A549 (cell line): ENCODE results near the gene TPST1. TPM values are rescaled to one million over a fixed set of nuclear protein-coding genes. Genes with fewer than 3 reads are reported as not detected.

ENCODE experiments used
- ATAC-seq, 2 experiments: fragments of 200-7000 bp in 1 of 2; fragments of >200 bp in 1 of 2; cut with Nextera tagmentation in 1 of 2; cut with Tn5 transposase in 1 of 2; 3 replicates each; pipeline versions ENCODE4 v1.8.0 to v1.9.1; 2018 to 2020; ENCODE audit warnings: mild to moderate bottlenecking in 1 of 2, moderate library complexity in 1 of 2
- CTCF ChIA-PET: fragments of 300-600 bp; sonication (Branson Sonifier 250); formaldehyde crosslinking; extraction: SDS; loops from one replicate; lab custom pipeline; 2021; ENCODE audit warnings: antibody characterized with exemption, inconsistent platforms; lab: Yijun Ruan, JAX
- POLR2A ChIA-PET: fragments of 350-600 bp; formaldehyde crosslinking; extraction: SDS; loops from one replicate; lab custom pipeline; 2021; ENCODE audit warnings: antibody characterized with exemption, inconsistent platforms; lab: Yijun Ruan, JAX
- DNase-seq, 2 experiments: peaks; one replicate each; pipeline versions ENCODE4 v3.0.0 to v3.0.0-alpha.2; 2011 to 2016; ENCODE audit warnings: low read depth in 1 of 2, low spot score in 1 of 2
- FAIRE-seq: peaks from 2 replicates; lab custom pipeline; 2011; peaks lifted over from hg19 to GRCh38; lab: Jason Lieb, UNC
- H3K27ac ChIP-seq, 2 experiments: fragments of >200 bp; sonication (Bioruptor Twin); formaldehyde crosslinking; 3 replicates each; pipeline ENCODE4 v1.5.1; 2016 to 2017
- H3K4me1 ChIP-seq: fragments of >200 bp; sonication (Bioruptor Twin); formaldehyde crosslinking; 3 replicates; pipeline ENCODE4 v1.6.1; 2016
- H3K4me2 ChIP-seq: fragments of >200 bp; sonication (Bioruptor Twin); formaldehyde crosslinking; 3 replicates; pipeline ENCODE4 v1.6.1; 2016
- H3K4me3 ChIP-seq: fragments of >200 bp; sonication (Bioruptor Twin); formaldehyde crosslinking; 3 replicates; pipeline ENCODE4 v1.5.1; 2016
- H3K9me3 ChIP-seq: fragments of >200 bp; sonication (Bioruptor Twin); formaldehyde crosslinking; 3 replicates; pipeline ENCODE4 v1.6.1; 2016
- CBX2 ChIP-seq: fragments of 200-600 bp; sonication (generic); IDR thresholded peaks from 2 replicates; pipeline ENCODE4 v1.6.1; 2016; ENCODE audit warnings: low read depth, mild to moderate bottlenecking, borderline replicate concordance
- CHD2 ChIP-seq: fragments of 150-350 bp; IDR thresholded peaks from 2 replicates; pipeline ENCODE4 v1.6.1; 2014; ENCODE audit warnings: low read length; ENCODE audit not compliant: partially characterized antibody
- EHMT2 ChIP-seq: fragments of 200-600 bp; sonication (generic); IDR thresholded peaks from 2 replicates; pipeline ENCODE4 v1.6.1; 2016; ENCODE audit warnings: antibody characterized with exemption, low read depth, mild to moderate bottlenecking, moderate library complexity
- ELK1 ChIP-seq: fragments of 150-350 bp; IDR thresholded peaks from 2 replicates; pipeline ENCODE4 v1.6.1; 2014; ENCODE audit warnings: low read depth, mild to moderate bottlenecking, low read length
- ESRRA ChIP-seq: fragments of 150-350 bp; IDR thresholded peaks from 2 replicates; pipeline ENCODE4 v1.6.1; 2014; ENCODE audit warnings: mild to moderate bottlenecking, low read length, borderline replicate concordance
- FOSL2 ChIP-seq, 2 experiments: fragments of 450-650 bp in 1 of 2; fragments of >200 bp in 1 of 2; sonication (Bioruptor Twin) in 1 of 2; formaldehyde crosslinking; IDR thresholded peaks; 2 replicates each; pipeline versions ENCODE4 v1.5.0 to v1.6.1; 2016 to 2020; ENCODE audit warnings: mild to moderate bottlenecking in 1 of 2, moderate library complexity in 1 of 2
- FOXS1 ChIP-seq: fragments of 250-450 bp; sonication (Bioruptor Pico); IDR thresholded peaks from 2 replicates; pipeline ENCODE4 v1.5.0; 2020; ENCODE audit warnings: mild to moderate bottlenecking, moderate library complexity
- HEYL ChIP-seq: fragments of 250-450 bp; sonication (Bioruptor Pico); IDR thresholded peaks from 2 replicates; pipeline ENCODE4 v1.8.0; 2021; ENCODE audit warnings: mild to moderate bottlenecking, moderate library complexity
- HOXA7 ChIP-seq: fragments of 250-450 bp; sonication (Bioruptor Pico); IDR thresholded peaks from 2 replicates; pipeline ENCODE4 v1.5.0; 2020; ENCODE audit warnings: mild to moderate bottlenecking, moderate library complexity
- KDM1A ChIP-seq: fragments of 200-600 bp; sonication (generic); IDR thresholded peaks from 2 replicates; pipeline ENCODE4 v1.6.1; 2016; ENCODE audit warnings: low read depth, mild to moderate bottlenecking
- NPAS2 ChIP-seq: fragments of 250-450 bp; sonication (Bioruptor Pico); IDR thresholded peaks from 2 replicates; pipeline ENCODE4 v1.8.0; 2022; ENCODE audit warnings: mild to moderate bottlenecking, moderate library complexity, borderline replicate concordance
- NR3C1 ChIP-seq: fragments of >200 bp; sonication (Bioruptor Twin); formaldehyde crosslinking; IDR thresholded peaks from 3 replicates; pipeline ENCODE4 v1.6.1; 2017
- PHF8 ChIP-seq: fragments of 200-600 bp; sonication (generic); IDR thresholded peaks from 2 replicates; pipeline ENCODE4 v1.6.1; 2016; ENCODE audit warnings: low read depth, mild to moderate bottlenecking, antibody characterized with exemption, moderate library complexity, borderline replicate concordance
- RCOR1 ChIP-seq: fragments of 150-350 bp; IDR thresholded peaks from 2 replicates; pipeline ENCODE4 v1.6.1; 2014; ENCODE audit warnings: antibody characterized with exemption, low read length, low read depth
- RNF2 ChIP-seq: fragments of 200-600 bp; sonication (generic); IDR thresholded peaks from 2 replicates; pipeline ENCODE4 v1.6.1; 2016; ENCODE audit warnings: low read depth, mild to moderate bottlenecking, antibody characterized with exemption, moderate library complexity, borderline replicate concordance
- SREBF2 ChIP-seq: fragments of 450-650 bp; IDR thresholded peaks from 2 replicates; pipeline ENCODE4 v1.6.1; 2014; ENCODE audit warnings: mild to moderate bottlenecking, moderate library complexity
- TFCP2L1 ChIP-seq: fragments of 250-450 bp; sonication (Bioruptor Pico); IDR thresholded peaks from 2 replicates; pipeline ENCODE4 v1.5.0; 2021; ENCODE audit warnings: mild to moderate bottlenecking
- ZFP36 ChIP-seq: fragments of 450-650 bp; IDR thresholded peaks from 2 replicates; pipeline ENCODE4 v1.6.1; 2014; ENCODE audit warnings: borderline replicate concordance; ENCODE audit not compliant: partially characterized antibody
- ZNF302 ChIP-seq: fragments of 250-450 bp; sonication (Bioruptor Pico); IDR thresholded peaks from 2 replicates; pipeline ENCODE4 v1.9.0; 2021; ENCODE audit warnings: inconsistent platforms, mild to moderate bottlenecking, moderate library complexity
- ZSCAN20 ChIP-seq: fragments of 250-450 bp; sonication (Bioruptor Pico); IDR thresholded peaks from 2 replicates; pipeline ENCODE4 v1.8.0; 2022; ENCODE audit warnings: mild to moderate bottlenecking, moderate library complexity
- WGBS: methylation state at CpG from one replicate; pipeline ENCODE4 v1.1.6; 2017; ENCODE audit errors: missing lambda C conversion rate; 5-methylcytosine and 5-hydroxymethylcytosine counted together
- polyA plus RNA-seq, 4 experiments: library from polyadenylated mRNA; depleted of rRNA in 3 of 4; stranded (reverse); fragments of >200 nt; fragmentation: RNase III in 1 of 4; extraction: RNeasy Plus Mini Kit Qiagen cat#74134 plus additional on column Dnase treatment in 1 of 4; gene quantifications; 2 replicates in 3 of 4; 3 replicates in 1 of 4; pipeline ENCODE4 v1.2.3, GENCODE V29; 2011 to 2017
- TF ChIP-seq, protein P1 (sequence below): fragments of 250-450 bp; sonication (Bioruptor Pico); IDR thresholded peaks from 2 replicates; pipeline ENCODE4 v1.5.0; 2020; ENCODE audit warnings: low read depth, mild to moderate bottlenecking, moderate library complexity
- TF ChIP-seq, protein P2 (sequence below): fragments of 450-650 bp; IDR thresholded peaks from 2 replicates; pipeline ENCODE4 v1.6.1; 2014; ENCODE audit warnings: antibody characterized with exemption

TPST1 gene
- polyA plus RNA-seq, 2 of the 4 experiments (the other 2 are of a cell fraction) = 14.6 to 20.4 TPM

GRCh38 chr7:66176914-66177313 is 28.2 kb upstream of the TPST1 start:
- no peak; a peak in 1 of 6 replicates for ATAC-seq
- no peaks in the 10 kb centered on the region for H3K4me1 ChIP-seq
- no peak for DNase-seq
- FAIRE-seq = no peak
- H3K9me3 ChIP-seq = peaks cover 4% of the 10 kb centered on the region; the same call in 1 of the 3 replicates
- ChIA-PET POLR2A (interaction anchor here (0.7 kb wide), 2 partner anchors 67 to 348 kb away, joined by 4 read pairs; no protein-coding TSS in a partner anchor), CTCF (interaction anchor here (0.6 to 1.3 kb wide), 2 partner anchors 35 to 36 kb away, joined by 3 to 4 read pairs; no protein-coding TSS in a partner anchor)
- H3K4me2 ChIP-seq = no peak overlapping the region
- WGBS = 55% methylated on average over 2 of the region's 2 CpGs
- H3K27ac ChIP-seq = no peak overlapping the region
- TF ChIP-seq RNF2 (no peak), ZNF302 (no peak), PHF8 (no peak), CBX2 (no peak), TFCP2L1 (CRISPR knock-in tag) (no peak), FOXS1 (no peak), EHMT2 (no peak), ESRRA (no peak), HOXA7 (CRISPR knock-in tag) (no peak), SREBF2 (no peak), RCOR1 (no peak), HEYL (CRISPR knock-in tag) (no peak), ZFP36 (no peak), KDM1A (no peak), ELK1 (no peak), NPAS2 (CRISPR knock-in tag) (no peak)
- TF ChIP-seq, all 56 proteins: peak for 0
- H3K4me3 ChIP-seq = no peak overlapping the region

GRCh38 chr7:66178258-66178657 is 26.9 kb upstream of the TPST1 start:
- H3K4me3 ChIP-seq = no peak overlapping the region
- 42% methylated on average over 2 of the region's 2 CpGs for WGBS
- FAIRE-seq (no peak), ATAC-seq (no peak), DNase-seq (peak in 1 of 2 experiments; percentile 30)
- ChIA-PET CTCF (interaction anchor here (0.6 to 1.3 kb wide), 5 partner anchors 8 to 315 kb away, joined by 3 to 4 read pairs (median 4); no protein-coding TSS in a partner anchor), POLR2A (no interaction called here)
- H3K27ac ChIP-seq = no peak overlapping the region
- TF ChIP-seq CHD2 (no peak), NR3C1 (no peak)
- TF ChIP-seq, protein P1, sequence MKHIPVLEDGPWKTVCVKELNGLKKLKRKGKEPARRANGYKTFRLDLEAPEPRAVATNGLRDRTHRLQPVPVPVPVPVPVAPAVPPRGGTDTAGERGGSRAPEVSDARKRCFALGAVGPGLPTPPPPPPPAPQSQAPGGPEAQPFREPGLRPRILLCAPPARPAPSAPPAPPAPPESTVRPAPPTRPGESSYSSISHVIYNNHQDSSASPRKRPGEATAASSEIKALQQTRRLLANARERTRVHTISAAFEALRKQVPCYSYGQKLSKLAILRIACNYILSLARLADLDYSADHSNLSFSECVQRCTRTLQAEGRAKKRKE (CRISPR knock-in tag) = no peak
- TF ChIP-seq, protein P2, sequence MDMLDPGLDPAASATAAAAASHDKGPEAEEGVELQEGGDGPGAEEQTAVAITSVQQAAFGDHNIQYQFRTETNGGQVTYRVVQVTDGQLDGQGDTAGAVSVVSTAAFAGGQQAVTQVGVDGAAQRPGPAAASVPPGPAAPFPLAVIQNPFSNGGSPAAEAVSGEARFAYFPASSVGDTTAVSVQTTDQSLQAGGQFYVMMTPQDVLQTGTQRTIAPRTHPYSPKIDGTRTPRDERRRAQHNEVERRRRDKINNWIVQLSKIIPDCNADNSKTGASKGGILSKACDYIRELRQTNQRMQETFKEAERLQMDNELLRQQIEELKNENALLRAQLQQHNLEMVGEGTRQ = peak; percentile 89
- no peak overlapping the region for H3K4me2 ChIP-seq
- peaks cover 4% of the 10 kb centered on the region; the same call in 1 of the 3 replicates for H3K9me3 ChIP-seq
- H3K4me1 ChIP-seq = no peaks in the 10 kb centered on the region

- POLR2A ChIA-PET = no interaction called here
- Histone ChIP-seq H3K4me2 (no peak overlapping the region), H3K4me3 (no peak overlapping the region), H3K4me1 (no peaks in the 10 kb centered on the region), H3K9me3 (peaks cover 4% of the 10 kb centered on the region; the same call in 1 of the 3 replicates), H3K27ac (no peak overlapping the region)
- no peak for DNase-seq
- no peak; a peak in 1 of 6 replicates for ATAC-seq
- FAIRE-seq = no peak
- CTCF ChIA-PET = no interaction called here
- TF ChIP-seq FOSL2 (IDR thresholded peaks at IDR 0.05) (no peak), FOSL2 (CRISPR knock-in tag; IDR thresholded peaks at IDR 0.05) (peak; percentile 11; the same call in 1 of the 2 replicates), ZSCAN20 (CRISPR knock-in tag) (no peak)
Measured at GRCh38 chr7:66181329-66181728, 23.8 kb upstream of the TPST1 start.
